Activated CD8-positive, alpha-beta memory T cell treated with anti-CD3 and anti-CD28 coated beads for 1 hour (primary cell): ENCODE measurements around the gene LRRC42.

ENCODE experiments used
- DNase-seq, 2 donors: peaks; one replicate each; pipeline ENCODE4 v3.0.0-alpha.2; 2020; ENCODE audit warnings: low read depth in 1 of 2; ENCODE audit errors: extremely low read depth in 1 of 2

LRRC42 gene, protein sequence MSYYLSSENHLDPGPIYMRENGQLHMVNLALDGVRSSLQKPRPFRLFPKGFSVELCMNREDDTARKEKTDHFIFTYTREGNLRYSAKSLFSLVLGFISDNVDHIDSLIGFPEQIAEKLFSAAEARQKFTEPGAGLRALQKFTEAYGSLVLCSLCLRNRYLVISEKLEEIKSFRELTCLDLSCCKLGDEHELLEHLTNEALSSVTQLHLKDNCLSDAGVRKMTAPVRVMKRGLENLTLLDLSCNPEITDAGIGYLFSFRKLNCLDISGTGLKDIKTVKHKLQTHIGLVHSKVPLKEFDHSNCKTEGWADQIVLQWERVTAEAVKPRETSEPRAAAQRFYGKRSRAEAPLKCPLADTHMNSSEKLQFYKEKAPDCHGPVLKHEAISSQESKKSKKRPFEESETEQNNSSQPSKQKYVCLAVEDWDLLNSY

DNA sequence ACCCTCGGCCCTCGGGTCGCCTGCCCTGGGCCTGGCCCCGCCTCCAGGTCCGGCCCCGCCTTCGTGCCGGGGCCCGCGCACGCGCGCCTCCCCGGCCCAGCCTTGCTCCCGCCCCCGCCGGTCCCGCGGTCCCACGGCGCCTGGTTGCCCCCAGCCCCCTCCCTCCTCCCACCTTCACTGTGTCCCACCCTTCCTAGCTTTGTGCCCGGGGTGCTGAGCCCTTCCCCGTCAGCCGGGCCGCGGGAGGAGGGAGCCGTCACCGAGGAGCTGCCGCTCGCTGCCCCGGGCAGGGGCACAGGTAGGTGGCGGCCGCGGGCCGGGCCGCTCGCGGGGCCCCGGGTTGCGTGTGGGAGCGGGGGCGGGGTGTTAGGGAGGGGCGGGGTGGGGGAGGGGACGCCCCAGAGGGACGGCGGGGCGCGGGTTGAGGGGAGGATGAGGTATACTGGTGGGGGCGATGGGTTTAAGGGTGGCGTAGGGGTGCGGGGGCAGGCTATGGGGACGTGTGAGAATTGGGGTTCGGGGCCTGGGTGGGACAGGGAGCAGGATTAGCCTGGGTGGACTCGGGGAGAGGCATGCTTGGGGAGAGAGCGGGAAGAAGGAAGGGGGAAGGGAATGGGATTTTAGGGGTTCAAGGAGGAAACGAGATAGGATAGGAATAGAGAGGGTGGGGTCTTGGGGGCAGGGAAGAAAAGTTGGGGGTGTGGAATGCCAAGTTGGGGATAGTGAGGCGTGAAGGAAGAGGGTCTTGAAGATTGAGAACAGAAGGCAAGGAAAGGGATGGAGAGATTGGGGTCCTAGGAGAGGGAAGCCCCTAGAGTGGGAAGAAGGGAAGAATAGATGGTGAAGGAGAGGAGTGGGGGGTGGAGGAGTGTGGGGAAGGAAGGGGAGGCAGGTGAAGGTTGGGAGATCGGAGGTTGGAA, at the start of gene LRRC42:
TSS of gene LRRC42 (plus strand) at position 99 of the 920 bp plus-strand sequence. CDS start 5,650 bp downstream, outside the sequence.
- no peak for DNase-seq

DNA sequence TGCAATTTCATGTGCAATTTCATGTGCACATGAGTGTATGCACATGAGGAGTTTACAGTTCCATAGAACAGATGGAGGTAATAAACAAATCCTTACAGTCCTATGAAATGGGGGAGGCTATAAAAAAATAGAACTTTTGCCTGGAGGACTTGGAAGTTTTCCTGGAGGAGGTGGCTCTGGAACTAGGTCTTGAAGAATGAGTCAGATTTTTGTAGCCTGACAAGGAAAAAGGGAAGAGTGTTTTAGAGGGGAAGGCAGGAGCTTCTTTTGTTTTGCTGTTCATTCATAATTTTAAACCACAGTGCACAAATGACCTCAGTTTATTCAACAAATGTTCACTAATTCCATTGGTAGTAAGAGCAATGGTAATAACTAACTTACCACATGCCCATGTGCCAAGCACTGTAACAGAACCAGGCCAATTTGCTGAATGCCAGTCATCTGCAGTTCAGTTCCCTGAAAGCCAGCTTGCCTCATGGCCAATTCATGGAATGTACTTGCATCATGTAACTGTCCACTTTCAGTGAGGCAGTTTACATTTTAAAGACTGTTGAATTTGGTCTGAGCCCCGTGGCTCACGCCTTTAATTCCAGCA, 49.4 kb upstream of the LRRC42 start:
- DNase-seq: no peak

DNA sequence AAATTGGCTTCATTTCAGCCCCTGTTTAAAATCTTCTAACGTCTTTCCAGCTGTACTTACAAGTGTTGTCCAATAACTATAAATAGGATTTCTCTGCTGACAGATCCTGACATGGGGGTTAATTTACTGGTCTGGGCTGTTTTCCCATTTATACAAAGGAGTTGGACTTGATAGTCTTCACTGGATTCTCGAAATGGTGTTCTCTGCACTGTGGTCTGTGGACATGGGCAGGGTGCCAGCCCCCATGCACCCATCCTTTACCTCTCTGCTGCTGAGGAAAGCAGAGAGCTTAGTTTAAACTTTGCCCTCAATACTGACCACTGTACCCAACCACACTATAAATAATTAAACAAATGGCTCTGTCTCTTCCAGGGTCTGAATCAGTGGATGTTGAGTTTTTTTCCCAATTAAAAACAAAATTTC, 46.9 kb upstream of the LRRC42 start:
- DNase-seq: no peak

DNA sequence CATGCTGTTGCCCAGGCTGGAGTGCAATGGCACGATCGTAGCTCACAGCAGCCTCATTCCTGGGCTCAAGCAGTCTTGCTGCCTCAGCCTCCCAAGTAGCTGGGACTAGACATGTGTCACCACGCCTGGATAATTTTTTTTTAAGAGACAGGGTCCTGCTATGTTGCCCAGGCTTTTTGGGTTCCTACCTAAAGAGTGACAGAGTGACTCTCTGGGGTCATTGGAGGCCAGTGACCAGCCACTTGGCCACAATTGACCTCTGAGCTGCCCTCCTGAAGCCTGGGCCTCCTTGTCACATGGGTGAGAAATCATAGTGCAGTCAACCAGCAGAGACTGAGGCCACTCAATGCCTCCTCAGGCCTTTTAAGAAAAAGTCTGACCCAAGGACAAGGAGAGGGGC, 46.4 kb upstream of the LRRC42 start:
- no peak for DNase-seq

DNA sequence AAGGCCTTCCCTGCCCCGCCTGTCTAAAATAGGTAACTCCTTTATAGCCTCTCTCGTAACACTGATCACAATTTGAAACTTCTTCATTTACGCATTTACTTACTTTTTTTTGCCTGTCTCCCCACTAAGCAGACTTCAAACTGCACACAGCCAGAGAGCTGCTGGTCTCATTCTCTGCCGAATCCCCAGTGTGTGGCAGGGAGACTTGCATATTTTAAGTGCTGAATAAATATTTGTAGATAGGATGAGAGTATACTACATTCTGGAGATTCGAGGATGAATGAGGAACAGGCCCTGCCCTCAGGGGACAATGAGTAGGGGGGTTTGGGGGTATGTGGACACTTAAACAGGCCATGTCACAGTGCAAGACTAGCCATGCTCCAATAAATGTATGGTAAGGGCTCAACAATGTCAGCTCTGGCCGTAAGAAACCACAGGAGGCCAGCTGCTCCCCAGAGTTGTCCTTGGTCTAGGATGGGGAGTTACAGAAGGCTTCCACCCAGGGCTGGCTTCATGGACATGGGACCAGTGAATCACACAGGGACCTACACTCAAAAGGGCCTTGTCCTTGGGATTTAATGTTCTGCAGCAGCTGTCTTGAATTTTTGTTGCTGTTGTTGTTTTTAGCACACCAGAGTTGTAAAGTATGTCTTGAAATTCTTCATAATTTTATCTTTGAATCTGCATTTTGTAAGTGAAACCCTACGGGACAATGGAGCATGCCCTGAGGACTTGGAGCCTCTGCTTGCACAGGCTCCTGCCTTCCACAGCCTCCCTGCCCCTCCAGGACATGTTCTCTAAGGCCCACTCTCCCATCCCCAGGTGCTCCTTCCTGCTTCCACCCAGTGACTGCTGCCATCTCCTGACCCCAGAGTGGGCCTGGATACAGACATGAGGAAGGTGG, 43.7 kb upstream of the LRRC42 start:
- DNase-seq: no peak

DNA sequence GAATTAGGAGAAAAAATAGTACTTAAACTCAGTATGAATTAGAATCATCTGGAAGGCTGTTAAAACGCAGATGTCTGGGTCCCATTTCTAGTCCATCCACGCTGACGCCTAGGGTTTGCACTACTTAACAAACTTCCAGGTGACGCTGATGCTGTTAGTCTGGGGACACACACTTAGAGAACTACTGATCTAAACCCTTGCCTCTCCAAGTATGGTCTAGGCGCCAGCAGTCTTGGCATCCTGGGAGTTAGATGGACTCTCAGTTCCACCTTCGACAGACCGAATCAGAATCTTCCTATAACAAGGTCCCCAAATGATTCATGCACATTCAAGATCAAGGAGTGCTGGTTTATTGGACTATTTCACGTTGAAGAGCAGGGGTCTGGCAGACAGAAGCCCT, 40.6 kb upstream of the LRRC42 start:
- no peak for DNase-seq

DNA sequence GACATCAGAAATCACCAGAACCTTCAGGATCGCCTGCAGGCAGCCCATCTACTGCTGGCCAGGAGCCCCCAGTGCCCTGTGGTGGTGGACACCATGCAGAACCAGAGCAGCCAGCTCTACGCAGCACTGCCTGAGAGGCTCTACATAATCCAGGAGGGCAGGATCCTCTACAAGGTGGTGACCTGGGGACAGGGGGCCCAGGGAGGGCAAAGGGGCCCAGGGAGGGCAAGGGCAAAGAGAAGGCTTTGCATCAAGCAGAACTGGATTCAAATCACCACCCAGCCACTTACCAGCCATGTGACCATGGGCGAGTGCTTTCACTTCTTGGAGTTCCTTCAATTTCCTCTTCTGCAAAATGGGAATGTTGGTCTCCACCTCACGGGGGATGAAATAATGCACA, 40.0 kb upstream of the LRRC42 start:
- DNase-seq: no peak

DNA sequence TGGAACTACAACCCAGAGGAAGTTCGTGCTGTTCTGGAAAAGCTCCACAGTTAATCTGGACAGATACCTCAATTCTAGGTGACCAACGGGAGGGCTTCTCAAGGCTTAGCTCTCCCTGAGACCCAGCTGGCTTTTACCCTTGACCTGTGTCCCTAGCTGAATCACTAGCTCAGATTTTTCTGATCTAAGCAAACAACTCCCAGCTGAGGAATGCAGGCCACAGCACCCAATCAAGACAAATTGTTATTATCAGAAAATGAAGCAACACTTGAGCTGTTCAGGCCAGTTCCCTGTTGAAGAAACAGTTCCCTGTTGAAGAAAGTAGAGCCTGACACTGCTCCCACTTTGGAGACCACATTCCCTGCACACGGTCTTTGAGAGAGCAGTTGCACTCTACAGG, 36.2 kb upstream of the LRRC42 start:
- no peak for DNase-seq

DNA sequence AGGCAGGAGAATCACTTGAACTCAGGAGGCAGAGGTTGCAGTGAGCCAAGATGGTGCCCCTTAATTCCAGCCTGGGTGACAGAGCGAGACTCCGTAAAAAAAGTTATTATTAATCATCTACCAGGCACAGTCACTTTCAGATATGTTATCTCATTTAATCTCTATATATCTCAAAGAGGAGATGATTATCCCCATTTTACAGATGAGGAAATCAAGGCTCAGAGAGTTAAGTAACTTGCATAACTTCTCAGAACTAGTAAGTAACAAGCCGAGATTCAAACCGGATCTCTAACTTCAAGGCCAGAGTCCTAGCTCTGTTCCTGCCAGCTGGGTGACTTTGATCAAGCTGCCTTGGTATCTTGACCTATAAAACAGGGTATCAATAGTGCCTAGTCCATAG, 34.7 kb upstream of the LRRC42 start:
- DNase-seq: no peak

DNA sequence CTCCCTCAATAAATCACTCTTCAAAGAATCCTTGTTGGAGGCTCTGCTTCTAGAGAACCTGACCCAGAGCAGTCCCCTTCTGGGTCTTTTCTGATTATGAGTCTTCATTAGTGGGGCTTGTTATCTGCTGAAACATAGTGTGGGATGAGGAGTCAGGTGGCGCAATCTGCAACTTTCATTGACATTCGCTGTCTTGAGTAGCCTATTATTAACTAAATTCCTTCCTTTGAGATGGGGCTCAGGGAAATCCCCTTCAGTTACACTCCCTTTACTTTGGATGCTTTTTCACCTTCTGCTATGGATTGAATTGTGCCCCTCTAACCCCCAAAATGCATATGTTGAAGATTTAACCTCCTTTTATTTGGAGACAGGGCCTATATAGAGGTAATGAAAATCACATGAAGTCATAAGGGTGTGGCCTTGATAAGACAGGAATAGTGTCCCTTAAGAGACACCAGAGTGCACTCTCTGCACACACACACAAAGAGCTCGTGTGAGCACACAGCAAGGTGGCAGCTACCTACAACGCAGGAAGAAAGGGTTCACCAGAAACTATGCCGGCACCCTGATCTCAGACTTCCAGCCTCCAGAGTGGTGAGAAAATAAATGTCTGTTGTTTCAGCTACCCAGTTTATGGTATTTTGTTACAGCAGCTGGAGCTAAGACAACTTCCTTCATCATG, 32.7 kb upstream of the LRRC42 start:
- no peak for DNase-seq

DNA sequence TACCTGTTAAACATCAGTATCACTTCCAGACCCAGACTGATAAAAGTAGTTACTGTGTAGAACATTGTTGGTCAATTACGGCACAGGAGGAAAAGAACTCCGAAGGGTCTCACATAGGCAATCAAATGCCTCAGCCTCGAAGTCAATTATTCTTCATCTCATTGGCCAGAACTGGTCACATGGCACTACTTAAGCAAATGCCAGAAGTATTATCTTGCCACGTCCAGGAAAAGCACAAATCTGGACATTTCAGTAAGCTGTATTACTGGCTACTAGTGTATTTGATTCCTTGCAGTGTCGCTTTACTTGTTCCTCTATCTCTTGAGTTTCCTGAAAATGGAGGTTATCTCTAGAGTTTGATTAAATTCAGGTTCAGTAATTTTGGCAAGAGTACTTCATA, 27.8 kb upstream of the LRRC42 start:
- DNase-seq: no peak

DNA sequence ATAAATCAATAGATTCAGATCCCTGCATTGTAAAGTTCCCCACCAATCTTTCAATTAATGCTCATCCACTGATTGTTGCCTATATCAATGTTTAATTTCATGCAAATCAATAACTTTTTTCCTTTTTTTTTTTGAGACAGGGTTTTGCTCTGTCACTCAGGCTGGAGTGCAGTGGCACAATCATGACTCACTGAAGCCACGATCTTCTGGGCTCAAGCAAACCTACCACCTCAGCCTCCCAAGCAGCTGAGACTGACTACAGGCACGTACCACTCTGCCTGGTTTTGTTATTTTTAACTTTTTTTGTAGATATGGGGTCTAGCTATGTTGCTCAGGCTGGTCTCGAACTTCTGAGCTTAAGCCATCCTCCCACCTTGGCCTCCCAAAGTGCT, 26.5 kb upstream of the LRRC42 start:
- DNase-seq: no peak

DNA sequence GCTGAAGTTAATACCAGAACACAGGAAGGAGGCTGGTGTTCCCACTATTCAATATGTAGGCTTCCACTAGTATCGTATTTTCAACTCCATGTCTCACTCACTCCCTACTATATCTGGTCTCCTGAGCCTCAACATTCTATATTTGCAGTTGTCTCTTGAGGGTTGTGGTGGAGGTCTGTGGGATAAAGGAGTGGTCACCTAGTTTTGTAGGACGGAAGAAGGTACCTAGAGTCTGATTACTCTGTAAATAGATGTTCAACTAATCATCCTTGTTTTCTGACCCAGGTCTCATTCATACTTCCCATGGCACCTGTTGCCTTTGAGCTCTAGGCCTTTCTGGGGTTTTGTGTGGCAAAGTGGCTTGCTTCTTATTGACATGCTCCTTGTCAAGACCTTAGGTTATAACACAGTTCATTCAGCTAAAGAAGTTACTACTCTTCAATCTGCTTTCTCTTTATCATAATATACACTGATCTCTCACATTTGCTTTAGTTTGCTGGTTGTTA, 18.7 kb upstream of the LRRC42 start:
- DNase-seq: no peak

DNA sequence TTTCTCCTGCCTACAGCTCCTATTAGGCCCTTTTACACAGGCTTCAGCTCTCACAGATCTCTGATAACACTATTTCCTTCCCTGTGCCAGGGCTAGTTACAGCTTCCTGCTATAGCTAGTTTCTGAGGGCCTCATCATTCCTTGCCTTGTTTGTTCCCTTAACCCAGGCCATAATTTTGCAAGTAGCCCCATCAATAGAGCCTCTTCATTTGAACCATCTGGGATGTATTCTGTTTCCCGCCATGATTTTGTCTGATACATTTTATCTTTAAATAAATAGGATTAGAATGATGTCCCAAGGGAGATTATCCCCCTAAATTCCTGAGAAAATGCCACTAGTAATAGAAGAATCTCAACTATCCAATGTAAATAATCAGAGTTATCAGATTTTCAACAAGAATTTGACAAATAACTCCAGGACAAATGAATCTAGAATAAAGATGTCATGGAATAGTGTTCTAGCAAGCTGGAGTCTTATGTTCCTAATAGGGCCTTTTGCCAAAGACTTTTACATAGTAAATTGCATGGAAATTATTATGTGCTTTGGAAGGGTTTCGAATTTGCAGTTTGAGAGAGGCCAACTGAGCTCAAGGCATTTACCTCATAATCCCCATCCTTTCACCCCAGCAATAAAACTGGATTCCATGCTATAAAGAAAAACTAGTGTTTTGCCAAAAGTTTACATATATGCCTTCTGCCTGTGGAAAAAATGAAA, 16.7 kb upstream of the LRRC42 start:
- no peak for DNase-seq

DNA sequence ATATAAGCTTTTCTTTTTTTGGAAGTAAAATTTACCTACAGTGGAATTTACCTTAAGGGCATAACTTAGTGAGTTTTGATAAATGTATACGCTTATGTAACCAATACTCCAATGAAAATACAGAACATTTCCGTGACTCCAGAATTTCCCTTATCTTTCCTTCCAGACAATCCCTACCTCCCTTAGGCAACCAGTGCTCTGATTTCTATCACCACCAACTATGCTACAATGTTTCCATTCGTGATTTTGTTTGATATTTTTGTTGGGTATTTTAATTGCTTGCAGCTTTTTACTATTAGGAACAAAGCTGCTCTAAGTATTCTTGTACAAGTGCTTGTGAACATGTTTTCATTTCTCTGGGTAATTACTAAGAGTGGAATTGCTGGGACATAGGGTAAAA, 15.2 kb upstream of the LRRC42 start:
- no peak for DNase-seq

DNA sequence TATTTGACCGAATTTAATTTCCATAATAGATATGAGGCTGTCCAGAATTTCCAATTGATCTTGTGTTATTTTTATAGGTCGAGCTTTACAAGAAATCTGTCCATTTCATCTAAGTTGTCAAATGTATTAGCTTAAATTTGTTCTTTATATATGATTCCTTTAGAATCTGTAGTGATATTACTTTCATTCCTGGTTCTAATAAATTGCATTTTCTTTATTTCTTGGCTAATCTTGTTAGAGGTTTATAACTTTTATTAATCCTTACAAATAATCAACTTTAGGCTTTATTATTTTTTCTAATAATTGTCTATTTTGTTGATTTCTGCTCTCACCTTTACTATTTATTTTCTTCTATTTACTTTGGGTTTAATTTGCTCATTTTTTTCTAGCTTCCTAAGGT, 14.6 kb upstream of the LRRC42 start:
- no peak for DNase-seq

DNA sequence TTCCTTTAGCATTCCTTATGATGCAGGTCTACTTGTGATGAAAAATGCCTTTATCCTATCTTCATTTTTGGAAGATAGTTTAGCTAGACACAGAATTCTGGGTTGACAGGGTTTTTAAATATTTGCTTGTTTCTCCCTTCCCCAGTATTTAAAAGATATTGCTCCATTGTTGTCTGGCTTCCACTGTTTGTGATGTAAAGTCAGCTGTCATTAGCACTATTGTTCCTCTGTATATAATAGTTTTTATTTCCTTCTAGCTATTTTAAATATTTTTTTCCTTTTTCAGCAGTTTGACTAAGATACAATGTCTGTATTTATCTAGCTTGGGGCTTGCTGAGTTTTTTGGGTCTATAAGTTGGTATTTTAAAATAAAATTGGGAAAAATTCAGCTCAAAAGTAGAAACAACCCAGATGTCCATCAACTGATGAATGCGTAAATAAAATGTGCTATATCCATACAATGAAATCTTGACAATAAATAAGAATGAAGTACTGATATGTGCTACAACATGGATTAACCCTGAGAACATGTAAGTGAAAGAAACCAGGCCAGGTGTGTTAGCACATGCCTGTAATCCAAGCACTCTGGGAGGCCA, 11.9 kb upstream of the LRRC42 start:
- no peak for DNase-seq

DNA sequence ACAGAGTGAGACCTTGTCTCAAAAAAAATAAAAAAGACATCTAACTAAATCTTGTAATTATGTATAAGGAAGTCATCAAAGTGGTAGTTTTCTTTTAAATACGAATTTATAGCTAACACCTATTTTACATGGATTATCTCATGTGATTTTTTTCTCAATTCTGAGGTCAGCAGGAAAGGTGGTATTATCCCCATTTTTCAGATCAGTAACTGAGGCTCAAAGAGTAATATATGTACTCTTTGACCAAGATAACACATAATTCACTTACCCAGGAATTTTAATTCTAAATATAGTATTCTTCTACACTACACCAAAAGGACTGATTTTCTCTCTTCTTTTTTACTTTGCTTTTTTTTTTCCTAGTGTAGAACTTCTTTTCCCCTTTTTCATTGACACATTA, 9.7 kb upstream of the LRRC42 start:
- no peak for DNase-seq
